ENCODE data around the gene ANKRA2.

- TF ChIP-seq FOXP2 (optimal IDR thresholded peaks at IDR 0.05; ENCODE audit: control extremely low read depth, extremely low read length, insufficient read depth) (no peak), POLR2AphosphoS5 (IDR thresholded peaks at IDR 0.05; ENCODE audit: borderline replicate concordance, low read depth, low read length) (no peak)
Observed at GRCh38 chr5:73544429-73545402, 20.7 kb downstream of the ANKRA2 start.
